GM03348 (cell line): ENCODE results near the gene DISC1.
"Not testable (repeated sequence)": the region's sequence is repeated elsewhere in the genome, so short reads cannot be mapped to it uniquely, and the experiment has no call there.

ENCODE experiments used
- DNase-seq: peaks from one replicate; pipeline ENCODE4 v3.0.0; 2012; ENCODE audit warnings: low spot score

The DISC1 gene

DNA sequence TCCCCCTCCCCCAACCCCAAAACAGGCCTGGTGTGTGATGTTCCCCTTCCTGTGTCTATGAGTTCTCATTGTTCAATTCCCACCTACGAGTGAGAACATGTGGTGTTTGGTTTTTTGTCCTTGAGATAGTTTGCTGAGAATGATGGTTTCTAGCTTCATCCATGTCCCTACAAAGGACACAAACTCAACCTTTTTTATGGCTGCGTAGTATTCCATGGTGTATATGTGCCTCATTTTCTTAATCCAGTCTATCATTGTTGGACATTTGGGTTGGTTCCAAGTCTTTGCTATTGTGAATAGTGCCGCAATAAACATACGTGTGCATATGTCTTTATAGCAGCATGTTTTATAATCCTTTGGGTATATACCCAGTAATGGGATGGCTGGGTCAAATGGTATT is 102.4 kb downstream of the DISC1 start:
- not testable (repeated sequence) for DNase-seq

DNA sequence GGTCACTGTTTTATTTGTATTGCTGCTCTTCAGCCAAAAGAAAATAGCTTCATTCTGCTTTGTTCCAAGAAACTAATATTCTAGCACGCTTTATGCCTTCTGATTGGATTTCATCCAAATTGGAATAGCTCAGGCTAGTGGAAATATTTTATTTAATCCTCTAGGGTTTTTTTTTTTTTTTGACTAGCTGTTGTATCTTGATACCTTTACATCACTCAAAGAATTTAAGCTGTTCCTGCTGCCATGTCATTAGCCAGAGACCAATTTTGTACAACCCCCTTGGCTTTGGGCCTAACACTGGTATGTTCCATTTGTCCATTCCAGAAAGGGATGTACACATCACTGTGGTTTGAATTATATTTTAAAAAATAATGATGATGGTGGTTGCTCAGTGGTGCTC is 103.0 kb downstream of the DISC1 start:
- no peak for DNase-seq

DNA sequence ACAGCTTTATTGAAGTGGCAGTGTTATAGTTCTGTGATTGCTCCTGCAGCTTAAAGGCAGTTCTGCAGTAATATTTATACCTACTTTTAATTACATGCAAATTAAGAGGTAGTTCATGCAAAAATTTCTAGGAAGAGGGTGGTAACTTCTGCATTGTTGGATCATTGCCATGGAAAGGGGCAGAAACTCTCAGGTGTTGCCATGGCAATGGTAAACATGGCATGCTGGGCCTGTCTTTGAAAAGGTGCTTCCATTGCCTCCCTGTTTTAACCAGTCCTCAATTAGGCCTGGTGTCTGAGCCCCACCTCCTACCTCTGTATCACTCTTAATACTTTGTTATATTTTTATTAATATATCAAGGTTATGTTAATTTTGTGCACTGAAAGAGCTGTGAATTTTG is 104.7 kb downstream of the DISC1 start:
- no peak for DNase-seq

DNA sequence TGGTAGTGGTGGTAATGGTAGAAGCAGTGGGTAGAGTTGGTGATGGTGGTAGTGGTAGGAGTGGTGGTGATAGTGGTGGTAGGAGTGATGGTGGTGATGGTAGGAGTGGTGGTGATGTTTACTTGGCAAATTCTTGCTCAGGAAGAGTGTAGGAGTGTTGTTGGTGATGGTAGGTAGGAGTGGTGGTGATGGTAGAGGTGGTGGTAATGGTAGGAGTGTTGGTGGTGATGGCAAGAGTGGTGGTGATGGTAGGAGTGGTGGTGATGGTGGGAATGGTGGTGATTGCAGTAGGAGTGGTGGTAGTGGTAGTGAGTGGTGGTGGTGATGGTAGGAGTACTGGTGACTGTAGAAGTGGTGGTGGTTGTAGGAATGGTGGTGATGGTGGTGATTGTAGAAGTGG is 106.5 kb downstream of the DISC1 start:
- DNase-seq: no peak

DNA sequence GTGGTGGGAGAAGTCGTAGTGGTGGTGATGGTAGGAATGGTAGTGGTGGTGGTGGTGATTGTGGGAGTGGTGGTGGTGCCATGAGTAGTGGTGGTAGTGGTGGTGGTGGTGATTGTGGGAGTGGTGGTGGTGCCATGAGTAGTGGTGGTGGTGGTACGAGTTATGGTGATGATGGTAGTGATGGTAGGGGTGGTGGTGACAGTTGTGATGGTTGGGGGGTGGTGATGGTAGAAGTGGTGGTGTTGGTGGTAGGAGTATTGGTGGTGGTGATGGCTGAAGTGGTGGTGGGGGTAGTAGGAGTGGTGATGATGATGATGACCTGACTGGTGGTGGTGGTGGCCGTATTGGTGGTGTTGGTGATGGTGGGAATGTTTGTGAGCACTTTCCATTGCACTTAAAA is 107.1 kb downstream of the DISC1 start:
- no peak for DNase-seq

DNA sequence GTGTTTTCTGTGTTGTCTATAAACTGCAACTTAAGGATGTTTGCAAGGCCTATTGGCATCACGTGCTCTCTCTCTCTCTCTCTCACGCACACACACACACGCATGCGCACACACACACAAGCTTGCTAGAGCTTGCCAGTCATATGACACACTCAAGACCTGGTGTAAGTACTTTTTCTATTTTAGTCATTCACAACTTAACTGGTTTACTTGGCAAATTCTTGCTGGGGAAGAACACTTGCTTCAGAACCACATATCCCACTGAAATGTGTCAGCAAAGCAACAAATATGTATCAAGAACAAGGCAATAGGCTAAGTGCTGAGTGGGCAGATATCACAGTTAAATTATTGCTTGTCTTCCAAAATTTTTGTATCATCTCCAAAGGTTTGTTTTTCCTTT is 107.8 kb downstream of the DISC1 start:
- DNase-seq: no peak

DNA sequence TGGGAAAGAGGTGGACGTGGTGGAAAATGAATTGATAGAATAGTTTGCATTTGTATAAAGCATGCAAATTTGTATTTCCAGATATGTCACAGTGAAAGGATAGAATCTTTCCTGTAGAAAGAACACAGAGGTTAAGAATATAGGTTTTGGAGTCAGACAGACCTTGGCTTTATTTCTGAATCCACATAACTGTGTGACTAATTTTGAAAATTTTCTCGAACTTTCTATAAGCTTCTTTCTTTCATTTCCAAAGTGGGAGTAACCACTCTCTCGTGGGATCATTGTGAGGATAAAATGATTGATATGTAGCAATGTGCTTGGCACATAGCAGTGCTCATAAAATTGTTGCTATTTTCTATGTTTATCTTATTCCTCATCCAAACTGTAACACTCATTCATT is 108.8 kb downstream of the DISC1 start:
- DNase-seq: no peak

DNA sequence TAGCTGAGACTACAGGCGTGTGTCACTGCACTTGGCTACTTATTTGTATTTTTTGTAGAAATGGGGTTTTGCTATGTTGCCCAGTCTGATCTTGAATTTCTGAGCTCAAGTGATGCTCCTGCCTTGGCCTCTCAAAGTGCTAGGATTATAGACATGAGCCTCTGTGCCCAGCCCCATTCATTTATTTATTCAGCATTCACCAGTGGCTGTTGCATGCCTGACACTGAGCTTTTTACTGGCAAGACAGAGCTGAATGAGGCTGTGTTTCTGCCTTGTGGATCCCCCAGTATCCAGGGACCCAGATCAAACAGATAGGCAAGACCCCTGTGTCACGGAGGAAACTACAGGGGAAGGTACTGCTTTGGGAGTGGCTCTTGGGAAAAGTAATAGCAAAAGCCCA is 109.4 kb downstream of the DISC1 start:
- no peak for DNase-seq

DNA sequence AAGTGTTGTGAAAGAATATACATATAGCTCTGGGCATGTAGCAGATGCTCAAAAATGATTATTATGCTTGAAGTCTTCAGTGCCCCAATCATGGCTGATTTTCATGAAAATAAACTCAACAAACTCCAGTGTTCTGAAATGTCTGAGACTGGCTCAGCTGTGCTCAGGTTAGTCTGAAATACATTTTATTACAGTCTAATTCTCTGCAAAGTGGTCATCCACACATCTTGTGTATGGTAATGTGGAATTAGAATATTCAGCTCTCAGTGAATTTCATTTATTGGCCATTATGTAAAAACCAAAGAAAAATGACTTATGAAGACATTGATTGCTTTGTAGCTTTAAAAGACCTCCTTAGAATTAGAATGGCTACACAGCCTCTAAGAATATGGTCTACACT is 109.9 kb downstream of the DISC1 start:
- no peak for DNase-seq

DNA sequence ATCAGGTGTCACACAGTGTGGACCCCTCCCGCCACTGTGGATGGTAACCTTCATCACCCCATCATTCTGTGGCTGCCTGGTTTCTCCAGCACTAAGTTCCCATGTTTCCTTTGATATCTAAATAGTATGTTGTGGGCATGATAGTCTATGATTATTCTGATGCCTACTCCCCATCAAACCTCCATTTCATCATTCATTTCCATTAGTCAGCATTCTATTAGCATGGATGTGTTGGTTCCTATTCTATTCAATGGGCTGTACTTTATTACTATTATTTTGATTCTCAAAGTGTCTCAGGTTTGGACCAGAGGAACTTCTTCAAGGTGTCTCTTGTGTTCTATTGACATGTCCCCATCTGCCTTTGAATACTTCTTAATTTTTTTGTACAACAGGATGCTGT is 112.0 kb downstream of the DISC1 start:
- no peak for DNase-seq

DNA sequence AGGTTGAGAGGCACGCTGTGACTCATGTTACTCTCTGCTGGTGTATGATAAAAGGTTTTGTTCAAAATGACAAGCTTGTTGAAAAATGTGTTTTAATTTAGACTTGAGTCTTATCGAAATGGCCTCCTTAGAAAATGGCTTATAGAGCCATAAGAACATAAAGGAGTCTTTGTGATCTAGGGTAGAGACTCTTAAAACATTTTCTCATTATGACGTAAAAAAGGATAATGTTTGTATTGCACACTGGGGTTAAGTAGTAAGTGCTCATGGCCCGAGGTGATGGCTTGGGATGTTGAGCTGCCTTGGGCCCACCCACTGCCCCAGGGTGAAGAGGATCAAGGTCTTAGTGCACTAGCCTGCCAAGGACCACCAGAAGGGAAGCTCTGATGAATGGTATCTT is 117.4 kb downstream of the DISC1 start:
- DNase-seq: no peak

DNA sequence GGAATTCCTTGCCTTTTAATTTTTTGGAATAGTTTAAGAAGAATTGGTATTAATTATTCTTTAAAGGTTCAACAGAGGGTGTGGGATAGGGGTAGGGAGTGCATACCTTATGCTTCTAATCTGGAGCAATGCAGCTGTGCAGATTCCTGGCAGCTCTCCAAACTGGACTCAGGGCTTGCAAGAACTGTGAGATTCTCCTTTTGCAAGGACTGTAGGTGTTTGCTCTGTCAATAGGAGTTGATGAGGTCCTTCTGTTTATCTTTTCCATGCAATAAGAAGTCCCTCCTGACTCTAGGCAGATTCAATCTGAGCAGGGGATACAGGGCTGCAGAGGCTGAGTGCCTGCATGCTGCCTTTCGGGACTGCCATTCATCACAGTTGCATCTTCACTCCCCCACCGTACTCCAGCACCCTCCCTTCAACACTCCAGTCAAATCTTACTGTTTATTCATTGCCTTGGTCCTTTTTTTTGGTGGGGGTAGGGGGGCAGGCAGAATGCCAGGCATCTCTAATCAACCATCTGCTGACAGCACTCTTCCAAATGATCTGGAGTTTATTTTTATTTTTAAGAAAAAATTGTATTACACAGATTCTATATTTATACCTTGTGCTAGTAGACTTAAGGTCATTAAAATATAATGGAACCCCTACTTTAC is 122.3 kb downstream of the DISC1 start:
- no peak for DNase-seq

DNA sequence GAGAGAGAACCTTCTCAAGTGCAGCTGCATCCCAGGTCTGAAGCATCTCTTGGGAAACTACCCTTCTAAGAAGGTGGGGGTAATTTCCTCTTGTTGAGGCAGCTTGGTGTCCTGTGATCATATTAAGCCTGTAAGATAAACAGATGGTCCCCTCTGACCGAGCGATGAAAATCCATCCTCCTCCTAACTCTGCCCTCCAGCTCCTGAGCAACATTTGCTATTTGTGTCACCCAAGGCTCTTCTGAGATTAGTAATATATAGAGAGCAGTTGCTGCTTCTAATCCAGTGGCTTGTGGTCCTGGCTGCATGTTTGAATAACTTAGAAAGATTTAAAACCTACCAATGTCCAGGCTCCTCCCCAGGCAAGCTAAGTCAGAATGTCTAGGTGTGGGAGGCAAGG is 123.7 kb downstream of the DISC1 start:
- no peak for DNase-seq

DNA sequence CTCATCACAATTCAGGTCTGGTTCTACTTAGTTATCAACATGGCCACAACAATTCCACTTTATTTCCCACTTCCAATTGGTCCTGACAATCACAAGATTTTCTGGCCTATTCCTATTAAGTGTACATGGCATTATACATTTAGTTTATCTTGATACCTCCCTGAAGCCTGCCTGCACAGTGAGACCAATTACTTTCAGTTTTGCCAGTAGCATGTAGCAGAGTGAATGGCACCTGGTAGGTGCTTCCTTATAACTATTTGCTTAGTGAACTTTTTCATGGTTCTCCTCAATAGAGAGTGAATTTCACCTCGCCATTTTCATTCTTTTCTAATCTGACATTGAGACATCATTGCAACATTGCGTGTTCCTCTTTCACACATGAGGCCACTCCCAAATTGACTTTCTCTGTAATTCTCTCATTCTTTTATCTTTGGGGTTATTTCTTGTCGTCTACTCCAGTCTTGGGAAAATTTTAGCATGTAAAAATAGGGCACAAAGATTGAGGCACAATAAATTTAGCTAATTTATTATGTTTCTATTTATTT is 124.3 kb downstream of the DISC1 start:
- DNase-seq: no peak

DNA sequence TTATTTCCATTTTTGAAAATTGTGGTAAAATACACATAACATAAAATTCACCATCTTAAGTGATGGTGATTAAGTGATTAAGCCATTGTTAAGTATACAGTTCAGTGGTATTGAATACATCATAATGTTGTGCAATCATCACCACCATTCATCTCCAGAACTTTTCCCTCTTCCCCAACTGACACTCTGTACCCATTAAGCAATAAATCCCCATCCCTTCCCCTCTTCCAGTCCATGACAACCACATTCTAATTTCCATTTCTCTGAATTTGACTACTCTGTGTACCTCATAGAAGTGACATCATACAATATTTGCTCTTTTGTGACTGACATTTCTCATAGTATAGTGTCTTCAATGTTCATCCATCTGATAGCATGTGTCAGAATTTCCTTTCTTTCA is 124.8 kb downstream of the DISC1 start:
- DNase-seq: no peak

DNA sequence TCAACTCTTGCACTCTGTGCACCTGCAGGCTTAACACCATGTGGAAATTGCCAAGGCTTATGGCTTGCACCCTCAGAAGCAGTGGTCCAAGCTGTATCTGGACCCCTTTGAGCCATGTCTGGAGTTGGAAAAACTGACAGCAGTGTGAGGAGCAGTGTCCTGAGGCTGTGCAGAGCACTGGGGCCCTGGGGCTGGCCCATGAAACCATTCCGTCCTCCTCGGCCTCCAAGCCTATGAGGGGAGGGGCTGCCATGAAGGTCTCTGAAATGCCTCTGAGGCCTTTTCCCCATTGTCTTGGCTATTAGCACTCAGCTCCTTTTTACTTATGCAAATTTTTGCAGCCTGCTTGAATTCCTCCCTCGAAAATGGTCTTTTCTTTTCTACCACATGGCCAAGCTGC is 126.7 kb downstream of the DISC1 start:
- DNase-seq: no peak

DNA sequence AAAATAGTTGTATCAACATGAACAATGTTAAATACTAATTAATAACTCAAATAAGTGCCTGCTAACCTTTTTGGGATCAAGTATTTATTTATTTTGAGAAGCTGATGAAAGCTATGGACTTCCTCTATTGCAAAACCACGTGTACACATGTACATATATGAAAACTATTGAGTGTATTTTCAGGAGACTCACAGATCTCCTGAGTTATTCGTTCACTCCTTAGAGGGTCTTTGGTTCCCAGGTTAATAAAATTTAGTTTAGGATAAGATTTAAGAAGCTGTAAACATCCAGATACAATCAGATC is 130.5 kb downstream of the DISC1 start:
- no peak for DNase-seq

DNA sequence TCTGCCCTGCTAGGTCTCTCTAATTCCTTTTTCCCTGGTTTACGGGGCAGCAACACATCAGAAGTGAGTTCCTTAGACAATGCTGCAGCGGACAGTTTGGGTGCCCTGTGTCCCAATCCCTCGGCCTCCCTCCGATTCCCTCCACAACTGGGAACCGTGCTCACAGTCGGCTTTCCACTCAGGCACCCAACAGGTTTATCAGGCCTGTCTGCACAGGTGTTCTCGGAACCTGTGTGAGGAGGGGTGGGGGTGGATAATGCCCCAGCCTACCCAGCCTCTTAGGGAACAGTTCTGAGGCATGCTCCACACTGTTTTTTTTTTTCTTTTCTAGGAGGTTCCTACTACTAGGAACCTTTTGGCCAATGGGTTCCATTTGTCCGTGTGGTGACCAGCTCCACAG is 131.2 kb downstream of the DISC1 start:
- DNase-seq: no peak

DNA sequence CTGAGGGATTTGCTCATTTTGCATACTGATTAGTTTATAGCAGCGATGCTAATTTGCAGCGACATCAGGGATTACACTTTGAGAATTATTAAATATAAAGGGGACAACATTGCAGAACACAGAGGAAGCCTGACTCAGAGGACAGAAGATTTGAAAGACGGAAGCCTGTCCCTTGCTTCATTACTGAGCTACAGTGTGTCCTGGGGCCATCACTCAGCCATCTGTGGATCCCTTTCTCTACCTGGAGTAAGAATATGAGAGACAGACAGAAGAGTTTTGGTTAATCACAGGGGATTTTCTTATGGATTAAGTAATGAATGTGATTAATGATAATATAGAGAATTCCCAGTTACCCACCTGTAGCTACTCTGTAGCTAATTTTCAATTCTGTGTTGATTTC is 134.7 kb downstream of the DISC1 start:
- DNase-seq: no peak

DNA sequence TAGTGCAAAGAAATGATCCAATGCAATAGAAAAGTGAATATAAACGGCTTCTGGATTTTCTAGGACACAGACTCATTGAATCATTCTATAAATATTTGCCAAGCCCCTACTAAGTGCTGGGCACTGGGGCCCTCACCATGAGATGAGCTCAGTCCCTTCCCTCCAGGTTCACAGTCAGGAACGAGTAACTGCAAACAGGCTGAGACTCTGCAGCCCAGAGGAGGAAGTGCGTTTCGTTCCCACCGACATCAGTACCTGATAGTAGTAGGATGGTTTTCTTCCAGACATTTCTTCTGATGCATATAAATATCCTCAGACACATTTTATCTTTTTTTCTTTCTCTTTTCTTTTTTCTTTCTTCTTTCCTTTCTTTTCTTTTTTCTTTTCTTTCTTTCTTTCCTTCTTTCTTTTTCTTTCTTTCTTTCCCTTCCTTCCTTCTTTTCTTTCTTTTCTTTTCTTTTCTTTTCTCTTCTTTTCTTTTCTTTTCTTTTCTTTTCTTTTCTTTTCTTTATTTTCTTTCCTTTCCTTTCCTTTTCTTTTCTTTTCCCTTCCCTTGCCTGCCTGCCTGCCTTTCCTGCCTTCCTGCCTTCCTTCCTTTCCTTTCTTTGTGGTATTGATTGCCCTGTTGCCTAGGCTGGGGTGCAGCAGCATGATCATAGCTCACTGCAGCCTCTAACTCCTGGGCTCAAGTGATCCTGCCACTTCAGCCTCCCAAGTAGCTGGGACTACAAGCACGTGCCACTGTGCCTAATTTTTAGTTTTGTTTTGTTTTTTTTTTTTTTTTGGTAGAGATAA is 135.4 kb downstream of the DISC1 start:
- DNase-seq: no peak

DNA sequence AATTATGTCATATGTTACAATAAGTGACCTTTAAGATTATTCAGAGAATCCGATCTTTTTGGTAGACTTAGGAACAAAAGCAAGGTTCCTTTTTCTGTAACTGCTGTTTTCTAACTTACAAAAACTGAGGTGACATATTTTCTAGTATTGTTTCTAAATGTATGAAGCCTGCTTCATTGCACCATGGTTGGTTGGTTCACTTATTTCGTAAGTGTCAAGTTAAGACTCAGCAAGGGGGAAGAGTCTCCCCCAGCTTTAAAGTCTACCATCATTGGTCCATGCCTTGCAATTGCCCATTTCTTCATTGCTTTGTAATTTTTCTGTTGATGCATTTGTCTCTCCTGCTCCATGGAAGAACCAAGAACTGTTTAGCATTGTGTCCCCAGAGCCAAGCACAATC is 136.9 kb downstream of the DISC1 start:
- DNase-seq: no peak

DNA sequence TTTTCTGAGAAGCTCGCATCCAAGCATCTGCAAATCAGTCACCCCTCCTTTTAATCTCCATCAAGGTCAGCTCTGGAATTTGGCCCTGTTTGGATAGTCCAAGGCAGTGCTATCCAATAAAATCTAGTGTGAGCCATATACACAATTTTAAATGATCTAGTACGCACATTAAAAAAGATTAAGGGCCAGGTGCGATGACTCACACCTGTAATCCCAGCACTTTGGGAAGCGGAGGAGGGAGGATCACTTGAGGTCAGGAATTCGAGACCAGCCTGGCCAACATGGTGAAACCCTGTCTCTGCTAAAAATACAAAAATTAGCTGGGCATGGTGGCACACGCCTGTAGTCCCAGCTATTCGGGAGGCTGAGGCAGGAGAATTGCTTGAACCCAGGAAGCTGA is 139.2 kb downstream of the DISC1 start:
- not testable (repeated sequence) for DNase-seq

DNA sequence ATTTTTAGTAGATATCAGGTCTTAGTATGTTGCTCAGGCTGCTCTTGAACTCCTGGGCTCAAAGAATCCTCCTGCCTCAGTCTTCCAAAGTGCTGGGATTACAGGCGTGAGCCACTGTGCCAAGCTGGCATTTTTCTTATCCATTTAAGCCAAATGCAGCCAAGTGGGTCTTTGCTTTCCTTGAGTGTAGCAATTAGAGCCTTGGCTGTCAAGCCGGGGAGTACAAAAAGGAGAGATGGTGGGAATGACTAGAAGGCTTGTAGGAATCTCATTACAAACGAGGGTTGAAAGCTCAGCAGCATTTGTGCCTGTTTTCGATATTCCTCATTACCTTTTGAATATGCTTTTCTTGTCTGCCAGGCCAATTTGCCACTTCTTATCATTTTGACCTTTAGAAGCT is 140.9 kb downstream of the DISC1 start:
- DNase-seq: no peak

DNA sequence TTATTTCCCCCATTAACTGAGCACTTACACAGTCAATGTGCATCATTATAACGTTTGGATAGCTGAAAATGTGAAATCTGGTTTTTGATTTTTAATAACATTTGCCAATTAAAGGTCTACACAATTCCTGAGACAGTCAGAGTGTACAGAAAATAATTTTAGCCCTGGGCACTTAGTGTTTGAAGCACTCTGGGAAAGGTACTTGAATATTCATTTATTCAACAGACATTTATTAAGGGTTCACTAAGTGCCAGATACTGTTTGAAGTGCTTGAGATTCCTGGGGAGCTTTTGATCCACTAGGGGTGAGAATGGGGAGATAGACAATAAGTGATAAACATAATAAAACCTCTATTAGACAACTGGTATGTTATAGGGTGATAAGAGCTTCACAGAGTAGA is 141.8 kb downstream of the DISC1 start:
- DNase-seq: no peak
